CD4-positive, alpha-beta T cell (primary cell): ENCODE results near the gene MAP6D1. TPM values are rescaled to one million over a fixed set of nuclear protein-coding genes. Genes with fewer than 3 reads are reported as not detected.
"Not testable (repeated sequence)": the region's sequence is repeated elsewhere in the genome, so short reads cannot be mapped to it uniquely, and the experiment has no call there.

Source experiments
- ATAC-seq: fragments of 200-7000 bp; cut with Tn5 transposase; one replicate; pipeline ENCODE4 v1.10.0; 2022; ENCODE audit warnings: mild to moderate bottlenecking; ENCODE audit not compliant: poor library complexity
- CTCF ChIA-PET: fragments of 350-600 bp; sonication (Branson Sonifier 250); formaldehyde crosslinking; loops from one replicate; lab custom pipeline; 2021; ENCODE audit warnings: antibody characterized with exemption, inconsistent platforms; lab: Charles Lee
- POLR2A ChIA-PET: fragments of 350-600 bp; sonication (Branson Sonifier 250); formaldehyde crosslinking; loops from one replicate; lab custom pipeline; 2021; ENCODE audit warnings: antibody characterized with exemption, inconsistent platforms; lab: Charles Lee
- DNase-seq, 14 experiments: peaks; one replicate each; pipeline ENCODE4 v3.0.0-alpha.2; 2013 to 2020; ENCODE audit warnings: mixed read lengths in 2 of 14
- H3K27ac ChIP-seq, 2 donors: one replicate each; pipeline versions ENCODE4 v1.5.1 to v1.7.0; 2013; ENCODE audit warnings: low read length in 2 of 2, low read depth in 1 of 2, mild to moderate bottlenecking in 1 of 2
- H3K27me3 ChIP-seq, 2 experiments: 1 replicate in 1 of 2; 2 replicates in 1 of 2; pipeline versions ENCODE4 v1.6.1 to v1.7.0; 2013; ENCODE audit warnings: low read length in 2 of 2, control low read depth in 1 of 2, mild to moderate bottlenecking in 1 of 2, moderate library complexity in 1 of 2; ENCODE audit not compliant: insufficient read depth in 2 of 2, control insufficient read depth in 1 of 2
- H3K36me3 ChIP-seq: one replicate; pipeline ENCODE4 v1.6.1; 2013; ENCODE audit warnings: low read length, control low read depth; ENCODE audit not compliant: insufficient read depth
- H3K4me1 ChIP-seq: one replicate; pipeline ENCODE4 v1.6.1; 2013; ENCODE audit warnings: low read length, control low read depth; ENCODE audit not compliant: insufficient read depth
- H3K4me3 ChIP-seq: one replicate; pipeline ENCODE4 v1.5.1; 2013; ENCODE audit warnings: mild to moderate bottlenecking, low read length, moderate library complexity
- H3K9me3 ChIP-seq, 2 experiments: 1 replicate in 1 of 2; 2 replicates in 1 of 2; pipeline versions ENCODE4 v1.6.1 to v1.7.0; 2013; ENCODE audit warnings: low read length in 2 of 2, mild to moderate bottlenecking in 2 of 2, control low read depth in 1 of 2, moderate library complexity in 1 of 2; ENCODE audit not compliant: control insufficient read depth in 1 of 2, insufficient read depth in 1 of 2
- H3K27ac Mint-ChIP-seq: one replicate; pipeline ENCODE4 v1.8.0; 2020; ENCODE audit warnings: mixed read lengths
- H3K27me3 Mint-ChIP-seq: one replicate; pipeline ENCODE4 v1.8.0; 2021; ENCODE audit warnings: mixed read lengths
- H3K36me3 Mint-ChIP-seq: one replicate; pipeline ENCODE4 v1.8.0; 2021; ENCODE audit warnings: low read depth, mixed read lengths
- H3K4me1 Mint-ChIP-seq: one replicate; pipeline ENCODE4 v1.8.0; 2021; ENCODE audit warnings: low read depth, mixed read lengths
- H3K4me3 Mint-ChIP-seq: one replicate; pipeline ENCODE4 v1.8.0; 2020; ENCODE audit warnings: mild to moderate bottlenecking, mixed read lengths
- H3K9me3 Mint-ChIP-seq: one replicate; pipeline ENCODE4 v1.8.0; 2020; ENCODE audit warnings: mixed read lengths
- CTCF ChIP-seq: fragments of 200-600 bp; IDR thresholded peaks from one replicate; pipeline ENCODE4 v1.8.0; 2022; ENCODE audit warnings: antibody characterized with exemption, mild to moderate bottlenecking
- intact Hi-C, 2 experiments: fragments of 100-400 bp; cut with DNase I in 1 of 2; cut with micrococcal nuclease in 1 of 2; formaldehyde crosslinking; loops; one replicate each; pipeline versions ENCODE4 v1.15.1 to v1.9.0; 2023 to 2025; cut with DNase I, micrococcal nuclease
- total RNA-seq, 174 experiments: library from RNA in 2 of 174; stranded (reverse) in 2 of 174; gene quantifications; one replicate each; pipeline ENCODE4 v1.2.3 and lab custom pipeline; 2021 to 2026

The MAP6D1 gene
- total RNA-seq, 2 experiments from 2014 or later = 1.1 to 1.6 TPM

GRCh38 chr3:183777016-183777618 lies 48.3 kb downstream of the MAP6D1 start:
- Histone ChIP-seq H3K27me3 (no peaks in the 10 kb centered on the region), H3K36me3 (peaks cover 71% of the 10 kb centered on the region), H3K9me3 (no peaks in the 10 kb centered on the region), H3K27ac (no peak overlapping the region), H3K4me3 (no peak overlapping the region), H3K4me1 (no peaks in the 10 kb centered on the region)
- ChIA-PET POLR2A (no interaction called here), CTCF (no interaction called here)
- DNase-seq (no peak), ATAC-seq (no peak)
- no peak overlapping the region for H3K27ac Mint-ChIP-seq
- intact Hi-C loops = no loop called here
- H3K36me3 Mint-ChIP-seq = peaks cover 79% of the 10 kb centered on the region
- H3K4me1 Mint-ChIP-seq = no peaks in the 10 kb centered on the region
- no peaks in the 10 kb centered on the region for H3K9me3 Mint-ChIP-seq
- no peak overlapping the region for H3K4me3 Mint-ChIP-seq
- no peaks in the 10 kb centered on the region for H3K27me3 Mint-ChIP-seq
- no peak for TF ChIP-seq CTCF

GRCh38 chr3:183776451-183776850 lies 48.9 kb downstream of the MAP6D1 start:
- H3K27me3 Mint-ChIP-seq, H3K4me3 Mint-ChIP-seq, DNase-seq, CTCF ChIA-PET, H3K4me1 ChIP-seq, H3K4me1 Mint-ChIP-seq, H3K27ac ChIP-seq, intact Hi-C loops, ATAC-seq, H3K9me3 ChIP-seq, POLR2A ChIA-PET, H3K4me3 ChIP-seq, H3K9me3 Mint-ChIP-seq, H3K27me3 ChIP-seq, H3K27ac Mint-ChIP-seq: not testable (repeated sequence)
- peaks cover 72% of the 10 kb centered on the region for H3K36me3 ChIP-seq
- H3K36me3 Mint-ChIP-seq = peaks cover 75% of the 10 kb centered on the region

GRCh38 chr3:183775781-183776180 lies 49.6 kb downstream of the MAP6D1 start:
- no peak overlapping the region for H3K27ac Mint-ChIP-seq
- Histone ChIP-seq H3K27ac (no peak overlapping the region), H3K4me3 (no peak overlapping the region), H3K4me1 (no peaks in the 10 kb centered on the region), H3K9me3 (no peaks in the 10 kb centered on the region), H3K36me3 (peaks cover 67% of the 10 kb centered on the region), H3K27me3 (no peaks in the 10 kb centered on the region)
- DNase-seq = no peak
- CTCF ChIA-PET = no interaction called here
- no peak for TF ChIP-seq CTCF
- POLR2A ChIA-PET = no interaction called here
- H3K4me3 Mint-ChIP-seq = no peak overlapping the region
- intact Hi-C loops = no loop called here
- no peaks in the 10 kb centered on the region for H3K9me3 Mint-ChIP-seq
- H3K4me1 Mint-ChIP-seq = no peaks in the 10 kb centered on the region
- no peaks in the 10 kb centered on the region for H3K27me3 Mint-ChIP-seq
- H3K36me3 Mint-ChIP-seq = peaks cover 68% of the 10 kb centered on the region
- ATAC-seq = no peak

- H3K27ac Mint-ChIP-seq = no peak overlapping the region
- H3K27me3 Mint-ChIP-seq = no peaks in the 10 kb centered on the region
Measured at GRCh38 chr3:183774631-183775030, 50.7 kb downstream of the MAP6D1 start.

More at GRCh38 chr3:183774631-183775030, 50.7 kb downstream of the MAP6D1 start:
- Histone ChIP-seq H3K4me1 (no peaks in the 10 kb centered on the region), H3K36me3 (peaks cover 59% of the 10 kb centered on the region), H3K9me3 (no peaks in the 10 kb centered on the region), H3K27ac (no peak overlapping the region), H3K4me3 (no peak overlapping the region), H3K27me3 (no peaks in the 10 kb centered on the region)
- DNase-seq (no peak), ATAC-seq (no peak)
- no peaks in the 10 kb centered on the region for H3K9me3 Mint-ChIP-seq
- intact Hi-C loops = no loop called here
- ChIA-PET POLR2A (no interaction called here), CTCF (no interaction called here)
- H3K36me3 Mint-ChIP-seq = peaks cover 57% of the 10 kb centered on the region
- H3K4me3 Mint-ChIP-seq = no peak overlapping the region
- H3K4me1 Mint-ChIP-seq = no peaks in the 10 kb centered on the region
- no peak for TF ChIP-seq CTCF
